ENCODE results near the gene PHTF1. TPM values are rescaled to one million over a fixed set of nuclear protein-coding genes. Genes with fewer than 3 reads are reported as not detected.

The PHTF1 gene
- total and polyA plus RNA-seq, 8 donors = 3.9 to 48.2 (median 15.5) TPM

- Histone ChIP-seq H3K4me3 (no peak overlapping the region), H3K4me1 (no peaks in the 10 kb centered on the region), H3K36me3 (peaks cover 0 to 58% (median 45%) of the 10 kb centered on the region in 4 donors), H3K27ac (no peak overlapping the region), H3K9me3 (no peaks in the 10 kb centered on the region), H3K27me3 (no peaks in the 10 kb centered on the region)
- intact Hi-C loops (cut with DNase I; ENCODE audit: low total_unique reads) = no loop called here
- DNase-seq = peak in 1 of 2 donors; percentile 14
- 88 to 96% (median 92%) methylated on average over 3 of the region's 3 CpGs for WGBS, 5 donors
- TF ChIP-seq POLR2AphosphoS5 (IDR thresholded peaks at IDR 0.05) (no peak), CTCF (IDR thresholded peaks at IDR 0.05) (no peak)
These were observed 57.9 kb downstream of the PHTF1 start for GRCh38 chr1:113701429-113701828.

GRCh38 chr1:113694910-113695309 lies 64.4 kb downstream of the PHTF1 start:
- no peak for DNase-seq
- no peaks in the 10 kb centered on the region for H3K4me1 ChIP-seq
- H3K27ac ChIP-seq = no peak overlapping the region
- peaks cover 0 to 26% (median 10%) of the 10 kb centered on the region in 4 donors for H3K9me3 ChIP-seq
- intact Hi-C loops (cut with DNase I; ENCODE audit: low total_unique reads) = no loop called here
- peaks cover 0 to 58% (median 35%) of the 10 kb centered on the region in 4 donors for H3K36me3 ChIP-seq
- H3K27me3 ChIP-seq = no peaks in the 10 kb centered on the region
- TF ChIP-seq POLR2A (IDR thresholded peaks at IDR 0.05) (no peak), CTCF (IDR thresholded peaks at IDR 0.05) (no peak), POLR2AphosphoS5 (IDR thresholded peaks at IDR 0.05) (no peak), EP300 (IDR thresholded peaks at IDR 0.05) (no peak)
- H3K4me3 ChIP-seq = no peak overlapping the region

GRCh38 chr1:113692824-113693431 lies 66.4 kb downstream of the PHTF1 start:
- intact Hi-C loops (cut with DNase I; ENCODE audit: low total_unique reads) = no loop called here
- TF ChIP-seq CTCF (IDR thresholded peaks at IDR 0.05) (no peak), EP300 (IDR thresholded peaks at IDR 0.05) (no peak), POLR2AphosphoS5 (IDR thresholded peaks at IDR 0.05) (no peak), POLR2A (IDR thresholded peaks at IDR 0.05) (no peak)
- 93 to 97% (median 95%) methylated on average over 4 of the region's 4 CpGs for WGBS, 5 donors

GRCh38 chr1:113692342-113692741 lies 66.9 kb downstream of the PHTF1 start:
- Histone ChIP-seq H3K4me1 (no peaks in the 10 kb centered on the region), H3K27me3 (no peaks in the 10 kb centered on the region), H3K36me3 (peaks cover 0 to 45% (median 26%) of the 10 kb centered on the region in 4 donors), H3K4me3 (no peak overlapping the region), H3K9me3 (peaks cover 0 to 26% (median 10%) of the 10 kb centered on the region in 4 donors), H3K27ac (no peak overlapping the region)
- 70 to 91% (median 83%) methylated on average over 2 of the region's 2 CpGs for WGBS, 5 donors
- DNase-seq = no peak
- TF ChIP-seq EP300 (IDR thresholded peaks at IDR 0.05) (no peak), POLR2A (IDR thresholded peaks at IDR 0.05) (no peak), POLR2AphosphoS5 (IDR thresholded peaks at IDR 0.05) (no peak), CTCF (IDR thresholded peaks at IDR 0.05) (no peak)
- intact Hi-C loops (cut with DNase I; ENCODE audit: low total_unique reads) = no loop called here

More at GRCh38 chr1:113692824-113693431, 66.4 kb downstream of the PHTF1 start:
- Histone ChIP-seq H3K9me3 (peaks cover 0 to 26% (median 10%) of the 10 kb centered on the region in 4 donors), H3K36me3 (peaks cover 0 to 51% (median 30%) of the 10 kb centered on the region in 4 donors), H3K27me3 (no peaks in the 10 kb centered on the region), H3K4me3 (no peak overlapping the region), H3K27ac (no peak overlapping the region), H3K4me1 (no peaks in the 10 kb centered on the region)
- no peak for DNase-seq

Measured in stomach (tissue), 9 donors.